Measurements from ENCODE around the gene EIF2B1.

EIF2B1 gene

GRCh38 chr12:123633379-123634141 is at the start of gene EIF2B1, which contains the start of gene GTF2H3 (continued):
- no peak for TF ChIP-seq ZNF510 (tag by site-specific recombination; IDR thresholded peaks at IDR 0.05; ENCODE audit: insufficient replicate concordance)
- TF ChIP-seq ZBTB20 (tag by site-specific recombination; IDR thresholded peaks at IDR 0.05), result peak; percentile 73; the same call in 1 of the 2 replicates
- TF ChIP-seq OVOL3 (tag by site-specific recombination; IDR thresholded peaks at IDR 0.05), result no peak
- peak; percentile 72; the same call in 1 of the 2 replicates for TF ChIP-seq ZSCAN23 (tag by site-specific recombination; IDR thresholded peaks at IDR 0.05)
- peak; percentile 93 for TF ChIP-seq ZXDB (tag by site-specific recombination; IDR thresholded peaks at IDR 0.05)
- TF ChIP-seq ZNF585B (tag by site-specific recombination; IDR thresholded peaks at IDR 0.05), result no peak
- peak; percentile 97 for TF ChIP-seq ZNF629 (tag by site-specific recombination; IDR thresholded peaks at IDR 0.05)
- TF ChIP-seq ZNF292 (tag by site-specific recombination; IDR thresholded peaks at IDR 0.05; ENCODE audit: borderline replicate concordance, low read depth), result no peak
- no peak for TF ChIP-seq PRDM1 (tag by site-specific recombination; IDR thresholded peaks at IDR 0.05)
- peak; percentile 77 for TF ChIP-seq ZNF76 (tag by site-specific recombination; IDR thresholded peaks at IDR 0.05; ENCODE audit: borderline replicate concordance, low read depth)
- TF ChIP-seq ZNF280D (tag by site-specific recombination; IDR thresholded peaks at IDR 0.05), result no peak
- TF ChIP-seq ZNF501 (tag by site-specific recombination; IDR thresholded peaks at IDR 0.05), result peak; percentile 86
- peak; percentile 58; the same call in 1 of the 2 replicates for TF ChIP-seq CTCF (tag by site-specific recombination; IDR thresholded peaks at IDR 0.05)
- TF ChIP-seq ZNF580 (tag by site-specific recombination; IDR thresholded peaks at IDR 0.05), result peak; percentile 92
- peak; percentile 89 for TF ChIP-seq ZNF600 (tag by site-specific recombination; IDR thresholded peaks at IDR 0.05)
- TF ChIP-seq ZNF610 (tag by site-specific recombination; IDR thresholded peaks at IDR 0.05; ENCODE audit: borderline replicate concordance), result peak; percentile 47; the same call in 1 of the 2 replicates
- TF ChIP-seq SALL2 (tag by site-specific recombination; IDR thresholded peaks at IDR 0.05; ENCODE audit: borderline replicate concordance), result no peak
- TF ChIP-seq ZNF23 (tag by site-specific recombination; IDR thresholded peaks at IDR 0.05; ENCODE audit: borderline replicate concordance), result no peak
- no peak for TF ChIP-seq ZNF785 (tag by site-specific recombination; IDR thresholded peaks at IDR 0.05)
- no peak for TF ChIP-seq ZNF354C (tag by site-specific recombination; IDR thresholded peaks at IDR 0.05; ENCODE audit: borderline replicate concordance, low read depth)
- peak; percentile 53; the same call in 1 of the 2 replicates for TF ChIP-seq GLIS2 (tag by site-specific recombination; IDR thresholded peaks at IDR 0.05)
- no peak for TF ChIP-seq ZNF707 (tag by site-specific recombination; IDR thresholded peaks at IDR 0.05)
- peak; percentile 67 for TF ChIP-seq ZNF843 (tag by site-specific recombination; IDR thresholded peaks at IDR 0.05)
- peak; percentile 53; the same call in 1 of the 2 replicates for TF ChIP-seq ZNF423 (tag by site-specific recombination; IDR thresholded peaks at IDR 0.05)
- TF ChIP-seq ZNF530 (tag by site-specific recombination; IDR thresholded peaks at IDR 0.05; ENCODE audit: low read depth), result no peak
- TF ChIP-seq ZNF138 (tag by site-specific recombination; IDR thresholded peaks at IDR 0.05; ENCODE audit: borderline replicate concordance), result no peak
- peak; percentile 100 for TF ChIP-seq ZBTB10 (tag by site-specific recombination; IDR thresholded peaks at IDR 0.05)
- peak; percentile 55; the same call in 1 of the 2 replicates for TF ChIP-seq KLF8 (tag by site-specific recombination; IDR thresholded peaks at IDR 0.05)
- 0 out of 2 replicates have a peak, but pooled peaks have one; percentile 19 for TF ChIP-seq ZSCAN30 (tag by site-specific recombination; IDR thresholded peaks at IDR 0.05)
- TF ChIP-seq SP7 (tag by site-specific recombination; IDR thresholded peaks at IDR 0.05), result peak; percentile 87
